Lower lobe of right lung (tissue), 2 donors: ENCODE measurements around the gene KLHL26. TPM values are rescaled to one million over a fixed set of nuclear protein-coding genes. Genes with fewer than 3 reads are reported as not detected.
A peak's percentile ranks its signal among the peaks of the same experiment; 100 is the strongest.

Experiments
- ATAC-seq, 2 donors: fragments of 200-7000 bp; cut with Tn5 transposase; one replicate each; pipeline ENCODE4 v1.9.1; 2020 to 2022; ENCODE audit warnings: mild to moderate bottlenecking in 2 of 2, moderate library complexity in 2 of 2
- DNase-seq: peaks from one replicate; pipeline ENCODE4 v3.0.0-alpha.2; 2020
- H3K27ac ChIP-seq: fragments of 200-600 bp; one replicate; pipeline ENCODE4 v1.8.0; 2022
- H3K27me3 ChIP-seq: fragments of 200-600 bp; one replicate; pipeline ENCODE4 v1.8.0; 2022; ENCODE audit warnings: low read depth
- H3K36me3 ChIP-seq: fragments of 200-600 bp; one replicate; pipeline ENCODE4 v1.8.0; 2022; ENCODE audit warnings: mild to moderate bottlenecking
- H3K4me1 ChIP-seq: fragments of 200-600 bp; one replicate; pipeline ENCODE4 v1.8.0; 2022
- H3K4me3 ChIP-seq: fragments of 200-600 bp; one replicate; pipeline ENCODE4 v1.8.0; 2022; ENCODE audit warnings: mild to moderate bottlenecking
- H3K9me3 ChIP-seq: fragments of 200-600 bp; one replicate; pipeline ENCODE4 v1.8.0; 2022
- intact Hi-C: fragments of 100-400 bp; cut with DNase I; formaldehyde crosslinking; loops from one replicate; pipeline ENCODE4 v1.11.0; 2022
- total RNA-seq: library from RNA; stranded (reverse); fragmentation: NEBNext Ultra II Directional; extraction: Animal tissue kit (Norgen Biotek cat#: 25700); gene quantifications from one replicate; pipeline ENCODE4 v1.2.1, GENCODE V29; 2021
- TF ChIP-seq, protein P1 (sequence below): fragments of 200-600 bp; IDR thresholded peaks from one replicate; pipeline ENCODE4 v1.8.0; 2022; ENCODE audit warnings: antibody characterized with exemption, mild to moderate bottlenecking
- donor health status: DM: no; HTN: yes; CAD: no; lungs with severe emphysema.

KLHL26 gene
- total RNA-seq, 1 donor from 2014 or later: 14.5 TPM

DNA sequence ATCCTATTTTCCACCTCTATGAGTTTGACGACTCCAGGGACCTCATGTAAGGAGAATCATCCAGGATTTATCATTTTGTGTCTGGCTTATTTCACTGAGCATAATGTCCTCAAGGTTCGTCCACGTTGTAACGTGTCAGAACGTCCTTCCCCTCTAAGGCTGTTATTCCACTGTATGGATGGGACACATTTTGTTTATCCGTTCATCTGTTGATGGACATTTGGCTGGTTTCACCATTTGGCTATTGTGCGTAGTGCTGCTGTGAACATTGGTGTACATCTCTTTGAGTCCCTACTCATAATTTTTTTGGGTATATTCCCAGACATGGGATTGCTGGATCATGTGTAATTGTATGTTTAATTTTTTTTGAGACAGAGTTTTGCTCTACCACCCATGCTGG, 68.1 kb downstream of the KLHL26 start:
- intact Hi-C loops: no loop called here
- no peaks in the 10 kb centered on the region for H3K36me3 ChIP-seq
- TF ChIP-seq, protein P1, sequence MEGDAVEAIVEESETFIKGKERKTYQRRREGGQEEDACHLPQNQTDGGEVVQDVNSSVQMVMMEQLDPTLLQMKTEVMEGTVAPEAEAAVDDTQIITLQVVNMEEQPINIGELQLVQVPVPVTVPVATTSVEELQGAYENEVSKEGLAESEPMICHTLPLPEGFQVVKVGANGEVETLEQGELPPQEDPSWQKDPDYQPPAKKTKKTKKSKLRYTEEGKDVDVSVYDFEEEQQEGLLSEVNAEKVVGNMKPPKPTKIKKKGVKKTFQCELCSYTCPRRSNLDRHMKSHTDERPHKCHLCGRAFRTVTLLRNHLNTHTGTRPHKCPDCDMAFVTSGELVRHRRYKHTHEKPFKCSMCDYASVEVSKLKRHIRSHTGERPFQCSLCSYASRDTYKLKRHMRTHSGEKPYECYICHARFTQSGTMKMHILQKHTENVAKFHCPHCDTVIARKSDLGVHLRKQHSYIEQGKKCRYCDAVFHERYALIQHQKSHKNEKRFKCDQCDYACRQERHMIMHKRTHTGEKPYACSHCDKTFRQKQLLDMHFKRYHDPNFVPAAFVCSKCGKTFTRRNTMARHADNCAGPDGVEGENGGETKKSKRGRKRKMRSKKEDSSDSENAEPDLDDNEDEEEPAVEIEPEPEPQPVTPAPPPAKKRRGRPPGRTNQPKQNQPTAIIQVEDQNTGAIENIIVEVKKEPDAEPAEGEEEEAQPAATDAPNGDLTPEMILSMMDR: no peak
- H3K4me1 ChIP-seq: peaks cover 22% of the 10 kb centered on the region
- ATAC-seq: no peak
- no peaks in the 10 kb centered on the region for H3K9me3 ChIP-seq
- DNase-seq: no peak
- no peak overlapping the region for H3K27ac ChIP-seq
- no peak overlapping the region for H3K4me3 ChIP-seq
- H3K27me3 ChIP-seq: no peaks in the 10 kb centered on the region

DNA sequence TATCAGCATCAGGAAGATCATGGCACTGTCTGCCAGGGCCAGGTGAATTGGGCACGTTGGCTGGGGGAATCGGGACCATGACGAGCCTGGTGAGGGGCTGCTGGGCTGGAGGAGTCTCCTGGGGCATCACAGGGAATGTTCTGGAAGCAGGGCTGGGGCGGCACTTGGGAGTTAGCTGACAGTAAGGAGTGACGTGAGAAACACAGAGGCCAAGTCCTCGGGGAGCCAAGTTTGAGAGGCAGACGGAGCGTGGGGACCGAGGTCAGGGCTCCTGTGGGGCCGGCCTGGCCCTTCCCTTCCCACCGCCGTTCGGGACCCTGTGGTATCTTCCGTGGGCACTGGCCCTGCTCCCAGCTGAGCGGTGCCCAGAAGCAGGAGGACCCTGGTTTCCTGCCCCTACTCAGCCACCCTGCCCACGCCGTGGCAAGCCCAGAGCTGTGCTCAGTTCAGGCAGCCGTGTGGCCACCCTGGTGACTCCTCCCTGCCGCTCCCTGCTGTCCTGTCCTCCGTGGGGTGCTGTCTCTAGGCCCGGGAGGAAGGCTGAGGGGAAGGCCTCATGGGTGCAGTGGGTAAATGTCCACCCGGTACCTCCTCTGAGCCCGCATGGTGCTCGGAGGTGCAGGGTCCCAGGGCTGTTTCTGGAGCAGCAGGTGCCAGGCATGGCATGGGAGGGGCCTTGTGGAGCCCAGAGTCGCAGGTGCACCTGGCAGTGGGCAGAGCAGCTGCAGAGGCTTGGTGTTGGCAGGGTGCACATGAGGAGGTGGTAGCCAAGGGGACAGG, 71.8 kb downstream of the KLHL26 start:
- intact Hi-C loops: no loop called here
- ATAC-seq (no peak), DNase-seq (no peak)
- no peaks in the 10 kb centered on the region for H3K9me3 ChIP-seq
- H3K4me1 ChIP-seq: peaks cover 16% of the 10 kb centered on the region
- no peak overlapping the region for H3K4me3 ChIP-seq
- H3K27me3 ChIP-seq: no peaks in the 10 kb centered on the region
- TF ChIP-seq, protein P1: no peak
- no peak overlapping the region for H3K27ac ChIP-seq
- no peaks in the 10 kb centered on the region for H3K36me3 ChIP-seq

DNA sequence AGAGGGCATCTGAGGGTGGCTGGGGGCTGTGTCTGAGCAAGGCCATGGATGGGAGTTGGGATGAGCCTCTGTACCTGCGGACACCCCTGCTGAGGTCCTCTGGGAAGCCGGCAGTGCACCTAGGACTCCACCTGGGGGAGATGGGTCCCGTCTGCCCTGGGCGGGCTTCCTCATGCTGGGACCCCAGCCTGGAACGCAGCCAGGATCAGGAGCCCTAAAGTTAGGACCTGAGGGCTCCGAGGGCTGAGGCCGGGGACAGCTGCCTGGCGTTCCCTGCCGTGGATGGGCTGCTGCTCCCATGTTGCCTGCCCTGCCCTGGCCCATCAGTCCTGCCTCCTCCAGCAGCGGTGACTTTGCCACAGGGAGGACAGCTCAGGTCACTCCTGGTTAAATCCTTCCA, 72.7 kb downstream of the KLHL26 start:
- Histone ChIP-seq H3K27ac (no peak overlapping the region), H3K36me3 (no peaks in the 10 kb centered on the region), H3K27me3 (no peaks in the 10 kb centered on the region), H3K9me3 (no peaks in the 10 kb centered on the region), H3K4me1 (peaks cover 16% of the 10 kb centered on the region), H3K4me3 (no peak overlapping the region)
- intact Hi-C loops: no loop called here
- TF ChIP-seq, protein P1: no peak
- no peak for ATAC-seq
- no peak for DNase-seq

DNA sequence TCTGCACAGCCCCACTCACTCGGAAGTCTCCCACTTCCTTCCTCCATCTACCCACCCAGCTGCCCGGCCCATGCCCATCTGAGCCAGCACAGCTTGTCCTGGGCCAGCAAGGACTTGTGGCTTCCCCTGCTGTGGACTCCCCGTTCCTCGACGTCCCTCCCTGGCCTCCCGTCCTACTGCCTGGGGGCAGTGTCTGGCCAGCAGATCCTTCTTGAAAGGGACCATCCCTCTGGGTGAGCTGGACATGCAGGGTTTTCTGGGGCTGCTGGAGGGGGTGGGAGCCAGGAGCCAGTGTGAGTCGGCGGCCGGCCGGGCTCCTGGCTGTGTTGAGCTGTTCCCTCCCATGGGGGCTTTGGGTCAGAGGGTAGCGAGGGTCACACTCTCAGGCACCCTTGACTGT, 73.4 kb downstream of the KLHL26 start:
- Histone ChIP-seq H3K9me3 (no peaks in the 10 kb centered on the region), H3K4me1 (peaks cover 16% of the 10 kb centered on the region), H3K27me3 (no peaks in the 10 kb centered on the region), H3K36me3 (no peaks in the 10 kb centered on the region), H3K27ac (no peak overlapping the region), H3K4me3 (no peak overlapping the region)
- ATAC-seq (no peak), DNase-seq (no peak)
- intact Hi-C loops: no loop called here
- TF ChIP-seq, protein P1: no peak

DNA sequence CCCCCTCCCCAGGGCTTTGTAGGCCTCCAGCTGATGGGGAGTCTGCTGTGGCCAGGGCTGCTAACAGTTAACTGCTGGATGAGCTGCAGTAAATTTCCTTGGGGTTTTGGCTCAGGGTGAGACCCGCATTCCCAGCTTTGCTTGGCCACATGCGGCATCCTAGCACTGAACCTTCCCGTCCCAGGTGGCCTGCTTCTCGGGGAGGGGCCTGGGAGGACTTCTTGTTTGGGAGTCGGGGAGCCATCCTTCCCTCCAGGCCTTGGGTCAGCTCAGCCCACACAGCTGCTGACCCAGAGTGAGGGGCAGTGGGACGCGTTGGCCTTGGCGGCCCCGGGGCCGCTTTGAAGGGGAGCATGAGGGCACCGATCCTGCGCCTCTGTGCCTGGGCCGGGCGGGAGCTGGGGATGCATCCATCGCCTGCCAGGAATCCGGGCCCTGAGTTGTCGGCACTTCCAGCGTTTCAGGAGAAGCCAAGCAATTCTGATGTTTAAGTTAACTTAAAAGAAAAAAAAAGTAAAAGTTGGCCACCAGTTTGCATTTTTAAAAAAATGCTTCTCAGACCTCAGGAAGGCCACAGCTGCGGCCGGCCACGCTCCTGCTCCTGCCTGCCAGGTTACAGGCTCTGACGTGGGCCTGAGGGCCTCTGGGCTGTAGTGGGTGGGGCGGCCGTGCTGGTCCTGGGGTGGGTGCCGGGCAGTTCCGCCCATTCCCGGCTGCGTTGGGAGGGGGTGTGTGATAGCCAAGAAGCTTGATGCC, 74.3 kb downstream of the KLHL26 start:
- intact Hi-C loops: no loop called here
- TF ChIP-seq, protein P1: no peak
- ATAC-seq: peak; percentile 37 to 48
- Histone ChIP-seq H3K27me3 (no peaks in the 10 kb centered on the region), H3K36me3 (no peaks in the 10 kb centered on the region), H3K27ac (no peak overlapping the region), H3K9me3 (no peaks in the 10 kb centered on the region), H3K4me3 (no peak overlapping the region), H3K4me1 (peaks cover 16% of the 10 kb centered on the region)
- no peak for DNase-seq
